Progenitor cell of endocrine pancreas (in vitro differentiated cells): ENCODE data around the gene DCLRE1B. TPM values are rescaled to one million over a fixed set of nuclear protein-coding genes. Genes with fewer than 3 reads are reported as not detected.
A peak's percentile ranks its signal among the peaks of the same experiment; 100 is the strongest.

Source experiments
- DNase-seq: peaks from one replicate; pipeline ENCODE4 v3.0.0; 2021; ENCODE audit warnings: low spot score; ENCODE audit not compliant: unreplicated experiment
- H3K27ac Mint-ChIP-seq: 2 replicates; pipeline ENCODE4 v1.8.0; 2021; ENCODE audit warnings: mild to moderate bottlenecking, moderate library complexity, mixed read lengths
- H3K27me3 Mint-ChIP-seq: 2 replicates; pipeline ENCODE4 v1.8.0; 2021; ENCODE audit warnings: mixed read lengths
- H3K36me3 Mint-ChIP-seq: 2 replicates; pipeline ENCODE4 v1.8.0; 2022; ENCODE audit warnings: mixed read lengths; ENCODE audit not compliant: insufficient read depth
- H3K4me1 Mint-ChIP-seq: 2 replicates; pipeline ENCODE4 v1.8.0; 2021; ENCODE audit warnings: low read depth, mixed read lengths
- H3K4me3 Mint-ChIP-seq: 2 replicates; pipeline ENCODE4 v1.8.0; 2021; ENCODE audit warnings: low read depth, mild to moderate bottlenecking, moderate library complexity, mixed read lengths
- H3K9me3 Mint-ChIP-seq: 2 replicates; pipeline ENCODE4 v1.8.0; 2021; ENCODE audit warnings: low read depth, mixed read lengths
- CTCF ChIP-seq: fragments of 200-600 bp; sonication (generic); IDR thresholded peaks from one replicate; pipeline ENCODE4 v1.5.0; 2021; ENCODE audit warnings: antibody characterized with exemption, mild to moderate bottlenecking; ENCODE audit not compliant: unreplicated experiment
- long read RNA-seq: library from polyadenylated mRNA; unstranded; transcript quantifications from one replicate; pipeline ENCODE4 v2.0.0, GENCODE V29; 2020
- total RNA-seq: library from RNA; stranded (reverse); gene quantifications from 2 replicates; pipeline ENCODE4 v1.2.1, GENCODE V29; 2021

DCLRE1B gene
- 9.9 and 10.2 TPM in 2 replicates for total RNA-seq
- long read RNA-seq, transcript DCLRE1B-201 (4 exons, 3,940 nt) = major isoform, 22 of 46 reads
- long read RNA-seq, transcript DCLRE1B-203 (3 exons, 1,960 nt) = minor isoform, 12 of 46 reads
- long read RNA-seq, partial matches to known transcripts = 7 of 46 reads
- long read RNA-seq, other reads (novel, unspliced or antisense) = 3 of 46 reads

GRCh38 chr1:113904674-113905434 lies at the start of gene DCLRE1B, which contains the start of gene AP4B1:
DCLRE1B (plus strand) TSS chr1:113905326; CDS start chr1:113905587, 261 bp downstream.
AP4B1 (minus strand) TSS chr1:113904799; CDS start chr1:113904717, 82 bp downstream.
- peaks cover 5% of the 10 kb centered on the region for H3K36me3 Mint-ChIP-seq
- peak within 1 kb of the TSS; percentile 96 for H3K27ac Mint-ChIP-seq
- no peaks in the 10 kb centered on the region for H3K27me3 Mint-ChIP-seq
- peak; percentile 94 for DNase-seq
- peak; percentile 45 for TF ChIP-seq CTCF
- no peaks in the 10 kb centered on the region for H3K9me3 Mint-ChIP-seq
- H3K4me3 Mint-ChIP-seq = peak within 1 kb of the TSS; percentile 87
- peaks cover 8% of the 10 kb centered on the region for H3K4me1 Mint-ChIP-seq

- Mint-ChIP-seq H3K27me3 (no peaks in the 10 kb centered on the region), H3K4me3 (no peak overlapping the region), H3K27ac (no peak overlapping the region), H3K36me3 (no peaks in the 10 kb centered on the region), H3K4me1 (no peaks in the 10 kb centered on the region), H3K9me3 (no peaks in the 10 kb centered on the region)
- DNase-seq = no peak
- no peak for TF ChIP-seq CTCF
Observed at GRCh38 chr1:113855630-113856400, 49.3 kb upstream of the DCLRE1B start.

- Mint-ChIP-seq H3K36me3 (no peaks in the 10 kb centered on the region), H3K9me3 (no peaks in the 10 kb centered on the region), H3K27ac (no peak overlapping the region), H3K27me3 (no peaks in the 10 kb centered on the region), H3K4me1 (no peaks in the 10 kb centered on the region), H3K4me3 (no peak overlapping the region)
- no peak for DNase-seq
- TF ChIP-seq CTCF = no peak
Observed at GRCh38 chr1:113856401-113856790, 48.7 kb upstream of the DCLRE1B start.

- Mint-ChIP-seq H3K9me3 (no peaks in the 10 kb centered on the region), H3K27me3 (no peaks in the 10 kb centered on the region), H3K4me3 (no peak overlapping the region), H3K36me3 (no peaks in the 10 kb centered on the region), H3K27ac (no peak overlapping the region), H3K4me1 (no peaks in the 10 kb centered on the region)
- no peak for TF ChIP-seq CTCF
- DNase-seq = no peak
Observed at GRCh38 chr1:113857776-113858175, 47.4 kb upstream of the DCLRE1B start.

DNA sequence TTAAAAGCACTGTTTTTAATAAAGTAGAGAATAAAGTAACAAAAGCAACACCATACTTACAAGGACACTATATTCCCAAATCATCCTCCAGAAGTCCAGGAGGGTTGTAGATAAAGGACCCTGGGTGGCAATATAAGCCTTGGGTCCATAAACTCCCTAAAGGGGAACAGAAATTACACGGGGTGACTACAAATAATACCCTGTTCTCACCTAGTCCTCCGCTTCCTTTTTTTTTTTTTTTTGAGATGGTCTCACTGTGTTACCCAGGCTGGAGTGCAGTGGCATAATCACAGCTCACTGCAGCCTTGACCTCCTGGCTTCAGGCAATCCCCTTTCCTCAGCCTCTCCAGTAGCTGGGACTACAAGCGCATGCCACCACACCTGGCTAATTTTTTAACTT lies 46.7 kb upstream of the DCLRE1B start:
- Mint-ChIP-seq H3K4me1 (no peaks in the 10 kb centered on the region), H3K9me3 (no peaks in the 10 kb centered on the region), H3K27ac (no peak overlapping the region), H3K4me3 (no peak overlapping the region), H3K27me3 (no peaks in the 10 kb centered on the region), H3K36me3 (no peaks in the 10 kb centered on the region)
- TF ChIP-seq CTCF = no peak
- no peak for DNase-seq
